Measurements from ENCODE around the gene EML4.
"Not testable (repeated sequence)": the region's sequence is repeated elsewhere in the genome, so short reads cannot be mapped to it uniquely, and the experiment has no call there.

EML4 gene

GRCh38 chr2:42363413-42363812, 194.3 kb downstream of the EML4 start:
- DNase-seq: peak in 1 of 2 donors; percentile 20

DNA sequence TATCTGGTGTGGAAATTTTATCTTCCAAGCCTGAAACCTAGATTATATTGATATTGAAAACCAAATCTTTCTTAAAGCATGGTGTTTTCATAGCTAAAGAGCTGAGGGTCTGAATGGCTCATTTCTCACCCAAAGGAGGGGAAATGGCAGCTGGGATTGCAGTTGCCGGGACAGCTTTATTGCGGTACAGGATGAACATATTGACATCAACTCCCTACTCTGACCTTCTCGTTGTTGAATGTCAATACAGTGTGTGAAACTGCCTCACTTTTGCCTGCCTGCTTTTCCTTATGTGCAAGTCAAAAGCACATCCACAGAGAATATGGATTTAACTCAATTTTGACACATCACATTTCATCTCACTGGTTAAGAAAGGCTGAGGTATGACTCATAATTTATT, 195.5 kb downstream of the EML4 start:
- DNase-seq: no peak

- DNase-seq: no peak
Measured at GRCh38 chr2:42366411-42366810, 197.3 kb downstream of the EML4 start.

GRCh38 chr2:42367835-42368234, 198.7 kb downstream of the EML4 start:
- peak in 1 of 2 donors; percentile 37 for DNase-seq

DNA sequence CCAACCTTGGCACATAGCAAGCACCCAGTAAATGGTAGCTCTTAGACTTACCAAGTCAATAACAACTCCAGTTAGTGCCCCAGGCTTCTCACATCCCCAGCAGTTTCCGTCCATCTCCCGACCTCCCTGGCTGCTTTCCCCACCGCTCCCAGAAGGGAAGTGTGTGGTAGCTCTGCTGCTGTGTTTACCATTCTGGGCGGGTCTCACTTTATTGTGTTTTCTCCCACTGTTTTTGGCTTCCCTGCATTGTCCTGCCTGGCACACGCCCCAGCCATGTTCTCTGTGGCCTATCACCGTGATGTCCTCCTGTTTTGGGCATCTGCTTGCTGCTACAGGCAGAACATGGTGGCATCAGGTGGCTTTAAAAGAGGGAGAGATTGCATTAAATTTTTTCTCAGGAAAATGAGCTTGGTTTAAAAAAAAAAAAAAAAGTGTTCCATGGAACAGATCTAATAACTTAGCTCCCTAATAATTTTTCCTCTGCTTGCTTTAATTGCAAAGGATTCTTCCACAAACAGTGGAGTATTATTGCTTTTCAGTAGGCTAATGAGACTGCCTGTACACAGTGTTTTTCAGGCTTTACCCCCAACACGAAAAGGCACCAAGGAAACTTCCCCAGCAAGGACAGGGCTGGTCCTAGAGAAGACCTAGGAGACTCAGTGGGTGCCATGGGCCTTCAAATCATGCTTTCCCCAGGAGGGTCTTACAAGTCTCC, 199.8 kb downstream of the EML4 start:
- DNase-seq: no peak

DNA sequence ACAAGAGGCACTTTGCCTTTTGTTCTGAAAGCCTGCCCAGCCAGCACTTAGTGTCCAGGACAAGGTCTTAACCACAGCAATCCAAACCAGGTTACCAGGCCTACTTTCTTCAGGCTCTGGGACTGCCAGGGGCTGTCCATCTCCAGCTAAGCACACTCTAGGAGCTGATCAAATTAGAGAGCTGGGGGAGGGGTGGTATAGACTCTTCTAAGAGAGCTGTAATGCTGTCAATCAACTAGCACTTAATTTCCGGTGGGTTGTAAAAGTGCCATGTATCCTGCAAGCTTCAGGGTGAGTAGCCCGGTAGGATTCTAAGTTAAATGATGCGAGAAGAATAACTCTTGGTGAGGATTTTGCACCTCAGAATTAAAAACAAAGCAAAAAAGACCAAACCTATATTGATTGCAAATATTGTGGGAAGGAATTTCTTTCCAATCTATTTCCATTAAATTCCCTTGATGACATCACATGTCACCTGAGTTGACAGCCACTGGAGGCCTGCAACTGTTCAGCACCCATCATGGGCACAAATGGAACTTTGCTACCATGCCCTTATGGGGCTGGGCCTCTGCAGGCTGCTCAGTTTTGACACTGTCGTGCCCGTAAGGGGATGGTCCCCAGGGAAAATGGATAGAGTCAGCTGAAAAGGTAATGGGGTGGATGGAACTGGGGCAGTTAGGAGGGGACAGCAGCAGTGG, 200.5 kb downstream of the EML4 start:
- DNase-seq: no peak

- no peak for DNase-seq
Measured at GRCh38 chr2:42371611-42372473, 202.7 kb downstream of the EML4 start.

- no peak for DNase-seq
Measured at GRCh38 chr2:42372474-42373200, 203.5 kb downstream of the EML4 start.

- DNase-seq: no peak
Measured at GRCh38 chr2:42376758-42377157, 207.6 kb downstream of the EML4 start.

DNA sequence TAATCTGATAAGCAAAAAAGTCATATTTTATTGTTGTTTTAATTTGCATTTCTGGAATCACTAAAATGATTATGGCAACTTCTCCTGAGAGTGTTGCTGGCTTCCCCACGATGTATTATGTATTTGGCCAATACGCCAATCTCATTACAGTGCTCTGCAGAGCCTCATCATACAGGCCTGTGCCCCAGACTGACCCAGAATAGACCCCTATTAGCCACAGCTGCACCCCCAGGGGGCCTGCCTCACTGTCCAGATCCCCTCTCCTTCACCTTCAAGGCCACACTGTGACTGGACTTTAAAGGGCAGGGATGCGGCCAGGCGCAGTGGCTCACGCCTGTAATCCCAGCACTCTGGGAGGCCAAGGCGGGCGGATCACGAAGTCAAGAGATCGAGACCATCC, 209.3 kb downstream of the EML4 start:
- DNase-seq: no peak

DNA sequence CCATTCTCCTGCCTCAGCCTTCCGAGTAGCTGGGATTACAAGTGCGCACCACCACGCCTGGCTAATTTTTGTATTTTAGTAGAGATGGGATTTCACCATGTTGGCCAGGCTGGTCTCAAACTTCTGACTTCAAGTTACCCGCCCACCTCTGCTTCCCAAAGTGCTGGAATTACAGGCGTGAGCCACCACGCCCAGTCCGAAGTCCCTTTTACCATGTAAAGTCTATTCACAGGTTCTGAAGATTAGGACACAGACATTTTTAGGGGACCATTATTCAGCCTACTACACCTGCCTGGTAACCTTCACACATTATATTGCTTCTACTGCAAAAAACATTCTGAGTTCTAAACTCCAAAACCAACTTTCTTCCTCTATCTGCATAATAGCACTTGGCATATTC, 210.9 kb downstream of the EML4 start:
- DNase-seq: not testable (repeated sequence)

DNA sequence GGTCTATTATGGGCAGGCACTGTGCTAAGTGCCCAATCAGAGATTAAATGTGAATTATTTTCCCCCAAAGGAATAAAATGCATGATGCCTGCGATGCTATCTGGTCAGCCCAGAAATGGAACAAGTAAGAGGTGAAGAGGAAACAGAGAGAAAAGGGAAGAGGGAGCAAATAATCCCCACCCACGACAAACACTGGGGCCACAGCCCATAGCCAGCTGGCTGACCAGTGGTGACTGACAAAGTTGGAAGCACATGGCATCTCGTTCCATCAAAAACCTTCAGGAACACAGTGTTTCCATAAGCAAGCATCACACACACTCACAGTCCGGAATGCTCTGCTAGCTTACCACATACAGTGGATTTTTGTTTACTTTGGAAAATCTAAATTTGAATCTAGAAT, 213.0 kb downstream of the EML4 start:
- DNase-seq: no peak

Data from inflammatory macrophage treated with lipopolysaccharide for 1 hour (primary cell).